Pulmonary artery endothelial cell (primary cell): ENCODE data around the gene ABCB1. TPM values are rescaled to one million over a fixed set of nuclear protein-coding genes. Genes with fewer than 3 reads are reported as not detected.
"Not testable (repeated sequence)": the region's sequence is repeated elsewhere in the genome, so short reads cannot be mapped to it uniquely, and the experiment has no call there.

Source experiments
- DNase-seq: peaks from one replicate; pipeline ENCODE4 v3.0.0-alpha.2; 2011; ENCODE audit warnings: low read depth, low spot score
- total RNA-seq: library from RNA; depleted of rRNA; stranded (reverse); fragments of >200 nt; gene quantifications from 2 replicates; pipeline ENCODE4 v1.2.3, GENCODE V29; 2014

The ABCB1 gene
- total RNA-seq, 1 donor from 2014 or later: 5.1 TPM

GRCh38 chr7:87575521-87575920 lies 25.2 kb downstream of the ABCB1 start:
- DNase-seq: no peak

- no peak for DNase-seq
These were observed 26.1 kb downstream of the ABCB1 start for GRCh38 chr7:87574630-87575029.

GRCh38 chr7:87572513-87572912 lies 28.2 kb downstream of the ABCB1 start:
- not testable (repeated sequence) for DNase-seq

- DNase-seq: no peak
These were observed 30.5 kb downstream of the ABCB1 start for GRCh38 chr7:87570178-87570577.

GRCh38 chr7:87567052-87567451 lies 33.6 kb downstream of the ABCB1 start:
- no peak for DNase-seq

- no peak for DNase-seq
These were observed 34.3 kb downstream of the ABCB1 start for GRCh38 chr7:87566311-87566900.

GRCh38 chr7:87565877-87566276 lies 34.8 kb downstream of the ABCB1 start:
- no peak for DNase-seq

GRCh38 chr7:87564296-87564963 lies 36.3 kb downstream of the ABCB1 start:
- DNase-seq: no peak

- no peak for DNase-seq
These were observed 39.0 kb downstream of the ABCB1 start for GRCh38 chr7:87561702-87562101.

GRCh38 chr7:87561102-87561501 lies 39.6 kb downstream of the ABCB1 start:
- no peak for DNase-seq

GRCh38 chr7:87552351-87552900 lies 48.3 kb downstream of the ABCB1 start:
- DNase-seq: no peak

- DNase-seq: no peak
These were observed 52.4 kb downstream of the ABCB1 start for GRCh38 chr7:87548123-87548919.

- no peak for DNase-seq
These were observed 54.9 kb downstream of the ABCB1 start for GRCh38 chr7:87545760-87546159.

- DNase-seq: no peak
These were observed 57.1 kb downstream of the ABCB1 start for GRCh38 chr7:87543623-87544022.

GRCh38 chr7:87541648-87542047 lies 59.0 kb downstream of the ABCB1 start:
- no peak for DNase-seq

GRCh38 chr7:87538052-87538451 lies 62.6 kb downstream of the ABCB1 start:
- no peak for DNase-seq

- no peak for DNase-seq
These were observed 66.6 kb downstream of the ABCB1 start for GRCh38 chr7:87534072-87534471.

GRCh38 chr7:87530126-87530525 lies 70.6 kb downstream of the ABCB1 start:
- DNase-seq: no peak

- DNase-seq: no peak
These were observed 72.0 kb downstream of the ABCB1 start for GRCh38 chr7:87528730-87529129.

- no peak for DNase-seq
These were observed 81.9 kb downstream of the ABCB1 start for GRCh38 chr7:87518735-87519134.

GRCh38 chr7:87517891-87518290 lies 82.8 kb downstream of the ABCB1 start:
- DNase-seq: no peak

- DNase-seq: peak; percentile 5
These were observed 83.4 kb downstream of the ABCB1 start for GRCh38 chr7:87517136-87517815.
